PC-3 (cell line): ENCODE data around the gene SAFB2. TPM values are rescaled to one million over a fixed set of nuclear protein-coding genes. Genes with fewer than 3 reads are reported as not detected.

Experiments
- ATAC-seq: fragments of 200-7000 bp; cut with Tn5 transposase; 2 replicates; pipeline ENCODE4 v1.9.1; 2020; ENCODE audit warnings: mild to moderate bottlenecking, moderate library complexity
- BruUV-seq: library from RNA; stranded (reverse); fragments of 400-500 nt; replicated peaks from 2 replicates; lab custom pipeline; 2021; lab: Mats Ljungman, UMichigan
- CTCF ChIA-PET: fragments of 300-600 bp; sonication (Branson Sonifier 250); formaldehyde crosslinking; loops from one replicate; lab custom pipeline; 2022; ENCODE audit warnings: antibody characterized with exemption; lab: Charles Lee
- POLR2A ChIA-PET: fragments of 300-600 bp; sonication (Branson Sonifier 250); formaldehyde crosslinking; loops from one replicate; lab custom pipeline; 2022; ENCODE audit warnings: antibody characterized with exemption; ENCODE audit not compliant: unreplicated experiment; lab: Charles Lee
- DNase-seq: peaks from one replicate; pipeline ENCODE4 v3.0.0-alpha.2; 2015
- H2AFZ ChIP-seq: fragments of 300-600 bp; sonication (generic); 2 replicates; pipeline ENCODE4 v1.6.0; 2016; ENCODE audit warnings: antibody characterized with exemption, low read length
- H3F3A ChIP-seq: fragments of 300-600 bp; sonication (generic); one replicate; pipeline ENCODE4 v1.6.0; 2017; ENCODE audit warnings: antibody characterized with exemption, low read length, control low read depth, mild to moderate bottlenecking; ENCODE audit not compliant: unreplicated experiment
- H3K27ac ChIP-seq: fragments of 300-600 bp; sonication (generic); 2 replicates; pipeline ENCODE4 v1.5.1; 2016; ENCODE audit warnings: mild to moderate bottlenecking, low read length
- H3K27me3 ChIP-seq: fragments of 300-600 bp; sonication (generic); 2 replicates; pipeline ENCODE4 v1.6.1; 2016; ENCODE audit warnings: low read length, mixed read lengths
- H3K36me3 ChIP-seq: fragments of 300-600 bp; sonication (generic); 2 replicates; pipeline ENCODE4 v1.6.1; 2016; ENCODE audit warnings: low read depth, mixed run types, low read length, mixed read lengths
- H3K4me1 ChIP-seq: fragments of 300-600 bp; sonication (generic); 2 replicates; pipeline ENCODE4 v1.5.1; 2016; ENCODE audit warnings: low read length; ENCODE audit not compliant: insufficient read depth
- H3K4me2 ChIP-seq: fragments of 300-600 bp; sonication (generic); 2 replicates; pipeline ENCODE4 v1.6.0; 2016; ENCODE audit warnings: low read length
- H3K4me3 ChIP-seq: fragments of 300-600 bp; sonication (generic); 2 replicates; pipeline ENCODE4 v1.5.1; 2016; ENCODE audit warnings: mild to moderate bottlenecking, low read length, mixed read lengths
- H3K79me2 ChIP-seq: fragments of 300-600 bp; sonication (generic); 2 replicates; pipeline ENCODE4 v1.6.1; 2017; ENCODE audit warnings: low read length, mixed read lengths
- H3K9ac ChIP-seq: fragments of 300-600 bp; sonication (generic); 2 replicates; pipeline ENCODE4 v1.6.0; 2016; ENCODE audit warnings: mild to moderate bottlenecking, low read length
- H3K9me2 ChIP-seq: fragments of 300-600 bp; sonication (generic); replicated peaks from 2 replicates; pipeline ENCODE4 v1.6.1; 2016; ENCODE audit warnings: mixed run types, low read length, mixed read lengths
- H3K9me3 ChIP-seq: fragments of 300-600 bp; sonication (generic); 2 replicates; pipeline ENCODE4 v1.6.1; 2016; ENCODE audit warnings: low read length, mixed read lengths
- H4K20me1 ChIP-seq: fragments of 300-600 bp; sonication (generic); 2 replicates; pipeline ENCODE4 v1.6.1; 2016; ENCODE audit warnings: low read length, mixed read lengths
- CTCF ChIP-seq: fragments of 300-600 bp; sonication (generic); conservative IDR thresholded peaks from 2 replicates; pipeline ENCODE4 v1.5.1; 2017; ENCODE audit warnings: antibody characterized with exemption, low read depth, mild to moderate bottlenecking, low read length
- EZH2 ChIP-seq: fragments of 300-600 bp; sonication (generic); IDR thresholded peaks from one replicate; pipeline ENCODE4 v1.6.1; 2017; ENCODE audit warnings: antibody characterized with exemption, mild to moderate bottlenecking, low read length; ENCODE audit not compliant: unreplicated experiment
- EZH2phosphoT487 ChIP-seq: fragments of 300-600 bp; sonication (generic); IDR thresholded peaks from 2 replicates; pipeline ENCODE4 v1.6.1; 2018; ENCODE audit warnings: mild to moderate bottlenecking, antibody characterized with exemption, low read length, borderline replicate concordance
- intact Hi-C: fragments of 100-400 bp; cut with micrococcal nuclease; formaldehyde crosslinking; loops from 2 replicates; pipeline ENCODE4 v1.9.0; 2023
- total RNA-seq: library from RNA; depleted of rRNA; stranded (reverse); fragments of >200 nt; gene quantifications from 2 replicates; pipeline ENCODE4 v1.2.3, GENCODE V29; 2014

Gene SAFB2
- total RNA-seq, 1 experiment from 2014 or later: 77.5 TPM

- no peaks in the 10 kb centered on the region for H3K27me3 ChIP-seq
- no TSS peak for BruUV-seq
- peaks cover 80% of the 10 kb centered on the region for H3K79me2 ChIP-seq
- H3K4me3 ChIP-seq: no peak overlapping the region
- peak overlapping the region; percentile 59 for H3K9ac ChIP-seq
- peak overlapping the region; percentile 43 for H3K4me2 ChIP-seq
- peaks cover 27% of the 10 kb centered on the region for H3K4me1 ChIP-seq
- H3K27ac ChIP-seq: peak overlapping the region; percentile 85
- peaks cover 79% of the 10 kb centered on the region for H3K36me3 ChIP-seq
- POLR2A ChIA-PET: no interaction called here
- peak; percentile 79 for ATAC-seq
- intact Hi-C loops: loop anchor here (1.0 kb wide), 1 partner anchor 14 kb away; the partner anchor contains the start of gene SAFB2
- DNase-seq: peak; percentile 84
- H3K9me3 ChIP-seq: no peaks in the 10 kb centered on the region
- H4K20me1 ChIP-seq: peaks cover 24% of the 10 kb centered on the region
- no peak for TF ChIP-seq EZH2phosphoT487
- no peak for TF ChIP-seq CTCF
- TF ChIP-seq EZH2: no peak
- no peaks in the 10 kb centered on the region for H3K9me2 ChIP-seq
- H2AFZ ChIP-seq: no peak overlapping the region
- H3F3A ChIP-seq: no peaks in the 10 kb centered on the region
- CTCF ChIA-PET: no interaction called here
Measured at GRCh38 chr19:5608291-5608690, 14.3 kb downstream of the SAFB2 start.

GRCh38 chr19:5607318-5608275, 15.0 kb downstream of the SAFB2 start:
- peak overlapping the region; percentile 43 for H3K4me2 ChIP-seq
- H3K4me1 ChIP-seq: peaks cover 27% of the 10 kb centered on the region
- peak; percentile 56 for DNase-seq
- H3K27me3 ChIP-seq: no peaks in the 10 kb centered on the region
- H3K9me3 ChIP-seq: no peaks in the 10 kb centered on the region
- no peak overlapping the region for H2AFZ ChIP-seq
- ChIA-PET CTCF (no interaction called here), POLR2A (no interaction called here)
- H3K4me3 ChIP-seq: no peak overlapping the region
- no peaks in the 10 kb centered on the region for H3F3A ChIP-seq
- BruUV-seq: no TSS peak
- intact Hi-C loops: loop anchor here (1.0 kb wide), 1 partner anchor 15 kb away; the partner anchor contains the start of gene SAFB2
- peaks cover 77% of the 10 kb centered on the region for H3K79me2 ChIP-seq
- H3K36me3 ChIP-seq: peaks cover 79% of the 10 kb centered on the region
- ATAC-seq: peak; percentile 76
- TF ChIP-seq EZH2: no peak
- TF ChIP-seq CTCF: no peak
- TF ChIP-seq EZH2phosphoT487: no peak
- H3K27ac ChIP-seq: peak overlapping the region; percentile 85
- H3K9me2 ChIP-seq: no peaks in the 10 kb centered on the region
- peak overlapping the region; percentile 59 for H3K9ac ChIP-seq
- peaks cover 24% of the 10 kb centered on the region for H4K20me1 ChIP-seq

- Histone ChIP-seq H3K4me3 (no peak overlapping the region), H3K4me1 (peaks cover 27% of the 10 kb centered on the region), H3K9ac (no peak overlapping the region), H3K27me3 (no peaks in the 10 kb centered on the region), H4K20me1 (peaks cover 29% of the 10 kb centered on the region), H3F3A (no peaks in the 10 kb centered on the region), H3K9me2 (no peaks in the 10 kb centered on the region), H3K9me3 (no peaks in the 10 kb centered on the region), H3K4me2 (no peak overlapping the region), H3K27ac (peak overlapping the region; percentile 85), H3K79me2 (peaks cover 70% of the 10 kb centered on the region), H2AFZ (no peak overlapping the region), H3K36me3 (peaks cover 80% of the 10 kb centered on the region)
- no TSS peak for BruUV-seq
- POLR2A ChIA-PET: interaction anchor here (0.7 kb wide), 1 partner anchor 9 kb away, joined by 4 read pairs; no protein-coding TSS in a partner anchor
- TF ChIP-seq EZH2: no peak
- no peak for TF ChIP-seq EZH2phosphoT487
- TF ChIP-seq CTCF: no peak
- CTCF ChIA-PET: no interaction called here
- DNase-seq (no peak), ATAC-seq (peak; percentile 37)
- intact Hi-C loops: no loop called here
Measured at GRCh38 chr19:5605362-5605761, 17.2 kb downstream of the SAFB2 start.
